Endodermal cell (in vitro differentiated cells): ENCODE data around the gene U2AF1L4. TPM values are rescaled to one million over a fixed set of nuclear protein-coding genes. Genes with fewer than 3 reads are reported as not detected.

Source experiments
- DNase-seq: peaks from one replicate; pipeline ENCODE4 v3.0.0-alpha.2; 2017
- H3K27ac ChIP-seq: 2 replicates; pipeline ENCODE4 v1.5.1; 2013; ENCODE audit warnings: mild to moderate bottlenecking, low read depth, low read length, moderate library complexity
- H3K27me3 ChIP-seq: 2 replicates; pipeline ENCODE4 v1.6.1; 2013; ENCODE audit warnings: mild to moderate bottlenecking, low read length, moderate library complexity; ENCODE audit not compliant: insufficient read depth, control insufficient read depth, poor library complexity, severe bottlenecking
- H3K36me3 ChIP-seq: 2 replicates; pipeline ENCODE4 v1.7.0; 2013; ENCODE audit warnings: mild to moderate bottlenecking, low read length, moderate library complexity; ENCODE audit not compliant: control insufficient read depth, insufficient read depth
- H3K4me1 ChIP-seq: one replicate; pipeline ENCODE4 v1.7.0; 2013; ENCODE audit warnings: low read length; ENCODE audit not compliant: control insufficient read depth, insufficient read depth
- H3K4me3 ChIP-seq: 2 replicates; pipeline ENCODE4 v1.5.1; 2013; ENCODE audit warnings: mild to moderate bottlenecking, low read length, moderate library complexity
- H3K9ac ChIP-seq: 2 replicates; pipeline ENCODE4 v1.6.1; 2013; ENCODE audit warnings: mild to moderate bottlenecking, low read length, moderate library complexity; ENCODE audit not compliant: poor library complexity, severe bottlenecking; ENCODE audit errors: extremely low read depth
- H3K9me3 ChIP-seq: 2 replicates; pipeline ENCODE4 v1.6.1; 2013; ENCODE audit warnings: mild to moderate bottlenecking, low read length, moderate library complexity; ENCODE audit not compliant: control insufficient read depth
- H3K27ac Mint-ChIP-seq: 2 replicates; pipeline ENCODE4 v1.8.0; 2020; ENCODE audit warnings: mixed read lengths
- H3K27me3 Mint-ChIP-seq: 2 replicates; pipeline ENCODE4 v1.8.0; 2021; ENCODE audit warnings: mild to moderate bottlenecking, mixed read lengths; ENCODE audit not compliant: insufficient read depth
- H3K36me3 Mint-ChIP-seq: 2 replicates; pipeline ENCODE4 v1.8.0; 2020; ENCODE audit warnings: low read depth, mixed read lengths
- H3K4me1 Mint-ChIP-seq: 2 replicates; pipeline ENCODE4 v1.8.0; 2020; ENCODE audit warnings: mixed read lengths
- H3K4me3 Mint-ChIP-seq: 2 replicates; pipeline ENCODE4 v1.8.0; 2020; ENCODE audit warnings: mild to moderate bottlenecking, moderate library complexity, mixed read lengths
- H3K9me3 Mint-ChIP-seq: 2 replicates; pipeline ENCODE4 v1.8.0; 2020; ENCODE audit warnings: mild to moderate bottlenecking, mixed read lengths
- WGBS, 2 experiments: methylation state at CpG; one replicate each; pipeline versions ENCODE4 v1.1.5 to v1.1.7; 2013; ENCODE audit warnings: missing lambda C conversion rate in 2 of 2, mixed read lengths in 1 of 2; ENCODE audit not compliant: insufficient coverage in 1 of 2, insufficient read length in 1 of 2; 5-methylcytosine and 5-hydroxymethylcytosine counted together
- long read RNA-seq, 4 experiments: library from polyadenylated mRNA in 2 of 4; library from RNA in 1 of 4; library from capped mRNA in 1 of 4; stranded (forward) in 3 of 4; unstranded in 1 of 4; transcript quantifications; one replicate each; pipeline ENCODE4 v2.0.0, GENCODE V29; 2020 to 2021; ENCODE audit warnings: inconsistent platforms in 1 of 4
- polyA plus RNA-seq, 2 experiments: library from polyadenylated mRNA; stranded (reverse); fragments of 50-300 nt; gene quantifications; one replicate each; pipeline ENCODE4 v1.2.3, GENCODE V29; 2013
- total RNA-seq, 2 donors: library from RNA; stranded (reverse); fragmentation: NEBNext Ultra II Directional in 1 of 2; extraction: Animal tissue kit (Norgen Biotek cat#: 25700) in 1 of 2; gene quantifications; 2 replicates in 1 of 2; 3 replicates in 1 of 2; pipeline ENCODE4 v1.2.1, GENCODE V29; 2021
- TF ChIP-seq, protein P1 (sequence below): fragments of 200-600 bp; sonication (generic); conservative IDR thresholded peaks from 2 replicates; pipeline ENCODE4 v1.5.0; 2021; ENCODE audit warnings: antibody characterized with exemption, mild to moderate bottlenecking

Gene U2AF1L4, protein sequence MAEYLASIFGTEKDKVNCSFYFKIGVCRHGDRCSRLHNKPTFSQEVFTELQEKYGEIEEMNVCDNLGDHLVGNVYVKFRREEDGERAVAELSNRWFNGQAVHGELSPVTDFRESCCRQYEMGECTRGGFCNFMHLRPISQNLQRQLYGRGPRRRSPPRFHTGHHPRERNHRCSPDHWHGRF
- total RNA-seq, result 10 to 100 TPM; 17.3 to 23.2 TPM
- polyA plus RNA-seq (2013, experiment 1 of 2), result 20.7 TPM
- 16.6 TPM for polyA plus RNA-seq (2013, experiment 2 of 2)
- long read RNA-seq, experiment 1, partial matches to known transcripts, result 2 of 7 reads
- long read RNA-seq, experiment 1, other reads (novel, unspliced or antisense), result 4 of 7 reads
- long read RNA-seq, experiment 2, partial matches to known transcripts, result 1 of 11 reads
- long read RNA-seq, experiment 2, other reads (novel, unspliced or antisense), result 8 of 11 reads
- long read RNA-seq, experiment 3, partial matches to known transcripts, result 3 of 41 reads
- long read RNA-seq, experiment 3, other reads (novel, unspliced or antisense), result 35 of 41 reads
- long read RNA-seq, experiment 4, partial matches to known transcripts, result 1 of 13 reads
- long read RNA-seq, experiment 4, other reads (novel, unspliced or antisense), result 11 of 13 reads

DNA sequence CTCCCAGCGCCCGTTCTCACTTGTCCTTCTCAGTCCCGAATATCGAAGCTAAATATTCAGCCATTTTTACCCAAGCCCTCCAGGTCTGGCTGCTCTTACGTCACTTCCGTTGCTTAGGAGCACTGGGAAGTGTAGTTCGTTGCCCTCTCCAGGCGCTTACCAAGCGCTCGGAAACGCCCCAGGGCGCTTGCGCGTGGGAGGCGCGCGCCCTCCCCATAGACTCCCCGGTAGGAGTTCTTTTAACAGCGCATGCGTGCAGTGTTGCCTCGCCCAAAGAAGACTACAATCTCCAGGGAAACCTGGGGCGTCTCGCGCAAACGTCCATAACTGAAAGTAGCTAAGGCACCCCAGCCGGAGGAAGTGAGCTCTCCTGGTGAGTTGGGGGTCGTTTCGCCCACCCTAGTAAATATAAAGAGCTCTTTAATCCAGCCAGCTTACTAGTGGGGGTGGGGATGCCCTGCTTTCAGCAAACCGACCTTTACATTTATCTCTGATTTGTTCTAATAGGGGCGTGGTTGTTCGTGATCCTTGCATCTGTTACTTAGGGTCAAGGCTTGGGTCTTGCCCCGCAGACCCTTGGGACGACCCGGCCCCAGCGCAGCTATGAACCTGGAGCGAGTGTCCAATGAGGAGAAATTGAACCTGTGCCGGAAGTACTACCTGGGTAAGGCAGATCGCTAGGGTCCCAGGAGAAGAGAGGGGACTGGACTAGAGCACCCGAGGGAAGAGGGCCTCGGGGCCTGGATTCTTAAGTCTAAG lies at the start of gene U2AF1L4, which contains the start of gene PSENEN:
TSS of gene U2AF1L4 (minus strand) at position 91 of the 759 bp plus-strand sequence. CDS start at position 64, 27 bp downstream.
TSS of gene PSENEN (plus strand) at position 324 of the 759 bp plus-strand sequence. CDS start at position 604, 280 bp downstream.
- Mint-ChIP-seq H3K27ac (peak within 1 kb of the TSS; percentile 100), H3K36me3 (peaks cover 9% of the 10 kb centered on the region), H3K9me3 (no peaks in the 10 kb centered on the region), H3K4me3 (peak within 1 kb of the TSS; percentile 82), H3K4me1 (peaks cover 10% of the 10 kb centered on the region), H3K27me3 (no peaks in the 10 kb centered on the region)
- Histone ChIP-seq H3K9me3 (no peaks in the 10 kb centered on the region), H3K27me3 (no peaks in the 10 kb centered on the region), H3K4me3 (peak within 1 kb of the TSS; percentile 98), H3K27ac (peak within 1 kb of the TSS; percentile 99), H3K4me1 (no peaks in the 10 kb centered on the region), H3K36me3 (peaks cover 3% of the 10 kb centered on the region), H3K9ac (peak within 1 kb of the TSS; percentile 99)
- WGBS, 2 experiments, result 1 to 3% methylated on average over 16 to 40 of the region's 40 CpGs
- TF ChIP-seq, protein P1, sequence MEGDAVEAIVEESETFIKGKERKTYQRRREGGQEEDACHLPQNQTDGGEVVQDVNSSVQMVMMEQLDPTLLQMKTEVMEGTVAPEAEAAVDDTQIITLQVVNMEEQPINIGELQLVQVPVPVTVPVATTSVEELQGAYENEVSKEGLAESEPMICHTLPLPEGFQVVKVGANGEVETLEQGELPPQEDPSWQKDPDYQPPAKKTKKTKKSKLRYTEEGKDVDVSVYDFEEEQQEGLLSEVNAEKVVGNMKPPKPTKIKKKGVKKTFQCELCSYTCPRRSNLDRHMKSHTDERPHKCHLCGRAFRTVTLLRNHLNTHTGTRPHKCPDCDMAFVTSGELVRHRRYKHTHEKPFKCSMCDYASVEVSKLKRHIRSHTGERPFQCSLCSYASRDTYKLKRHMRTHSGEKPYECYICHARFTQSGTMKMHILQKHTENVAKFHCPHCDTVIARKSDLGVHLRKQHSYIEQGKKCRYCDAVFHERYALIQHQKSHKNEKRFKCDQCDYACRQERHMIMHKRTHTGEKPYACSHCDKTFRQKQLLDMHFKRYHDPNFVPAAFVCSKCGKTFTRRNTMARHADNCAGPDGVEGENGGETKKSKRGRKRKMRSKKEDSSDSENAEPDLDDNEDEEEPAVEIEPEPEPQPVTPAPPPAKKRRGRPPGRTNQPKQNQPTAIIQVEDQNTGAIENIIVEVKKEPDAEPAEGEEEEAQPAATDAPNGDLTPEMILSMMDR, result no peak
- peak; percentile 98 for DNase-seq

DNA sequence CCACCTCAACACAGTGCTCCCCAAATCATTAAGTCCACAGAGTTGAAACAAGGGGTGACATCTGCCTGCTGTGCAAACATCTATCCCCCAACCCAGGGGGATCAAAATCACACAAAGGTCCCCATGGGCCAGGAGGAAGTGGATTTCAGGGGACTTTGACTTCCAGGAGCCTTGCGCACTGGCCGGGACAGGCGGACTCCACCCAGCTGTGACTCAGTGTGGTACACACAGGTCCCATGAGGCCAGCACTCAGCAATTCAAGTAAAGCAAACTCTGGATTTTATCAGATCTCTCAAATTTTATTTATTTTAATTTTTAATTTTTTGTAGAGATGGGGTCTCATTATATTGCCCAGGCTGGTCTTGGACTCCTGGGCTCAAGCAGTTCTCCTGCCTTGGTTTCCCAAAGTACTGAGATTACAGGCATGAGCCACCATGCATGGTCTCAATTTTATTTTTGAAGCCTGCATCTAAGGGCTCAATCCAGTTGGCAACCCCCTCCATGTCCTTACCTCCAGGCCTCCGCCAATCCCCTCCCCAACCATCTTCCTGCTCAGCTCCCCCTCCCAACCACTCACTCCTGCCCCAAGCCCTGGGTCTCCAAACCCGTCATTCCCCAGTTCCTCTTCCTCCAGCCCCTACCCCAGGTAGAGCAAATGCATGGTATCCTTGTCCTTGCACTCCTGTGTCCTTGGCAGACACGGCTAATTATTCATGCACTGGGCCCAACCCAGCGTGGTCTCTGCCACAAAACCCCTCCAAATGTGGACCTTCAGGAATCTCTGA lies 48.4 kb upstream of the U2AF1L4 start:
- peaks cover 4% of the 10 kb centered on the region for H3K4me1 Mint-ChIP-seq
- 87 to 93% methylated on average over 7 of the region's 7 CpGs for WGBS, 2 experiments
- H3K36me3 Mint-ChIP-seq, result no peaks in the 10 kb centered on the region
- no peak overlapping the region for H3K4me3 Mint-ChIP-seq
- no peaks in the 10 kb centered on the region for H3K9me3 ChIP-seq
- no peaks in the 10 kb centered on the region for H3K9me3 Mint-ChIP-seq
- H3K9ac ChIP-seq, result no peak overlapping the region
- H3K4me3 ChIP-seq, result no peak overlapping the region
- H3K27ac Mint-ChIP-seq, result no peak overlapping the region
- no peaks in the 10 kb centered on the region for H3K4me1 ChIP-seq
- peaks cover 29% of the 10 kb centered on the region for H3K27me3 Mint-ChIP-seq
- H3K27ac ChIP-seq, result no peak overlapping the region
- no peaks in the 10 kb centered on the region for H3K36me3 ChIP-seq
- no peak for DNase-seq
- TF ChIP-seq, protein P1, result no peak
- H3K27me3 ChIP-seq, result peaks cover 36% of the 10 kb centered on the region

DNA sequence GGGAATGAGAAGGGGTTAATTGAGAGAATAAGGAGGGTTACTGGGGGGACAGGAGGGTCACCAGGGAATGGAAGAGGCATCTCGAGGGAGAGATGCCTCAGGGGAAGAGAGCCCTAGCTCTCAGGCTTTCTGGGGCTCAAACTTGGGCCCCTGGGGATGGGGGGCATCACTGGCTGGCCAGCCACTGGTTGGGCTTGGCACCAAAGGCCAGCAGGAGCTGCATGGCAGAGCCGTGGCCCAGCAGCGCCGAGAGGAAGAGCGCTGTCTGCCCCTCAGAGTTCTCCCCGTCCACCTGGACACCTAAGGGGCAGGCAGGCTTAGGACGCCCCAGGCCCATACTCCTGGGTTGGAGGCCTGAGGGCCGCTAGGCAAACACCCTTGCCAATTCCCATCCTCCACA lies 47.7 kb upstream of the U2AF1L4 start:
- H3K9me3 ChIP-seq, result no peaks in the 10 kb centered on the region
- peaks cover 24% of the 10 kb centered on the region for H3K27me3 Mint-ChIP-seq
- no peak for DNase-seq
- no peak overlapping the region for H3K27ac ChIP-seq
- no peak overlapping the region for H3K9ac ChIP-seq
- H3K27ac Mint-ChIP-seq, result no peak overlapping the region
- H3K4me3 Mint-ChIP-seq, result no peak overlapping the region
- no peak overlapping the region for H3K4me3 ChIP-seq
- 86 to 88% methylated on average over 6 to 8 of the region's 8 CpGs for WGBS, 2 experiments
- peaks cover 30% of the 10 kb centered on the region for H3K27me3 ChIP-seq
- H3K9me3 Mint-ChIP-seq, result no peaks in the 10 kb centered on the region
- TF ChIP-seq, protein P1, result no peak
- peaks cover 4% of the 10 kb centered on the region for H3K4me1 Mint-ChIP-seq
- no peaks in the 10 kb centered on the region for H3K36me3 ChIP-seq
- no peaks in the 10 kb centered on the region for H3K4me1 ChIP-seq
- no peaks in the 10 kb centered on the region for H3K36me3 Mint-ChIP-seq
